OCI-LY1 (cell line): ENCODE measurements around the gene LANCL3.

Experiments
- EZH2 ChIP-seq: fragments of 200-600 bp; sonication (generic), shearing (Covaris generic); IDR thresholded peaks from 2 replicates; pipeline ENCODE4 v1.8.0; 2017; ENCODE audit warnings: borderline replicate concordance, mixed run types, mild to moderate bottlenecking, antibody characterized with exemption, low read length, moderate library complexity, mixed read lengths
- TF ChIP-seq, protein P1 (sequence below): fragments of 200-600 bp; sonication (generic), shearing (Covaris generic); IDR thresholded peaks from 2 replicates; pipeline ENCODE4 v1.5.1; 2017; ENCODE audit warnings: mild to moderate bottlenecking, antibody characterized with exemption, low read length, moderate library complexity, mixed read lengths

DNA sequence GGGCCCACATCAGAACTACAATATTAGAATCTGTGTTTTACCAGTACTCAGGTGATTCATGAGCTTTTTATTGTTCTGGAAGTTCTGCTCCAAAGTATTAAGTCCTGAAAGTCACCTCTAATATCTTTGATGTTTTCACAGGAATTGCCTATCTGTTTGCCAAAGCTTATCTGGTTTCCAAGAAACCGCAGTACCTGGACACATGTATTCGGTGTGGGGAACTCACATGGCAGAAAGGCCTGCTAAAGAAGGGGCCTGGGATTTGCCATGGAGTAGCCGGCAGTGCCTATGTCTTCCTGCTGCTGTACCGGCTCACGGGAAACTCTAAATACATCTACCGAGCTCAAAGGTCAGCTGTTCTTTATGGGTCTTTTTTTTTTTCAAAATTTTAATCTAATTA, 95.7 kb downstream of the LANCL3 start:
- TF ChIP-seq, protein P1, sequence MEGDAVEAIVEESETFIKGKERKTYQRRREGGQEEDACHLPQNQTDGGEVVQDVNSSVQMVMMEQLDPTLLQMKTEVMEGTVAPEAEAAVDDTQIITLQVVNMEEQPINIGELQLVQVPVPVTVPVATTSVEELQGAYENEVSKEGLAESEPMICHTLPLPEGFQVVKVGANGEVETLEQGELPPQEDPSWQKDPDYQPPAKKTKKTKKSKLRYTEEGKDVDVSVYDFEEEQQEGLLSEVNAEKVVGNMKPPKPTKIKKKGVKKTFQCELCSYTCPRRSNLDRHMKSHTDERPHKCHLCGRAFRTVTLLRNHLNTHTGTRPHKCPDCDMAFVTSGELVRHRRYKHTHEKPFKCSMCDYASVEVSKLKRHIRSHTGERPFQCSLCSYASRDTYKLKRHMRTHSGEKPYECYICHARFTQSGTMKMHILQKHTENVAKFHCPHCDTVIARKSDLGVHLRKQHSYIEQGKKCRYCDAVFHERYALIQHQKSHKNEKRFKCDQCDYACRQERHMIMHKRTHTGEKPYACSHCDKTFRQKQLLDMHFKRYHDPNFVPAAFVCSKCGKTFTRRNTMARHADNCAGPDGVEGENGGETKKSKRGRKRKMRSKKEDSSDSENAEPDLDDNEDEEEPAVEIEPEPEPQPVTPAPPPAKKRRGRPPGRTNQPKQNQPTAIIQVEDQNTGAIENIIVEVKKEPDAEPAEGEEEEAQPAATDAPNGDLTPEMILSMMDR, result no peak
- TF ChIP-seq EZH2, result no peak
